ENCODE results near the gene DNAAF1.
"Not testable (repeated sequence)": the region's sequence is repeated elsewhere in the genome, so short reads cannot be mapped to it uniquely, and the experiment has no call there.

The DNAAF1 gene

DNA sequence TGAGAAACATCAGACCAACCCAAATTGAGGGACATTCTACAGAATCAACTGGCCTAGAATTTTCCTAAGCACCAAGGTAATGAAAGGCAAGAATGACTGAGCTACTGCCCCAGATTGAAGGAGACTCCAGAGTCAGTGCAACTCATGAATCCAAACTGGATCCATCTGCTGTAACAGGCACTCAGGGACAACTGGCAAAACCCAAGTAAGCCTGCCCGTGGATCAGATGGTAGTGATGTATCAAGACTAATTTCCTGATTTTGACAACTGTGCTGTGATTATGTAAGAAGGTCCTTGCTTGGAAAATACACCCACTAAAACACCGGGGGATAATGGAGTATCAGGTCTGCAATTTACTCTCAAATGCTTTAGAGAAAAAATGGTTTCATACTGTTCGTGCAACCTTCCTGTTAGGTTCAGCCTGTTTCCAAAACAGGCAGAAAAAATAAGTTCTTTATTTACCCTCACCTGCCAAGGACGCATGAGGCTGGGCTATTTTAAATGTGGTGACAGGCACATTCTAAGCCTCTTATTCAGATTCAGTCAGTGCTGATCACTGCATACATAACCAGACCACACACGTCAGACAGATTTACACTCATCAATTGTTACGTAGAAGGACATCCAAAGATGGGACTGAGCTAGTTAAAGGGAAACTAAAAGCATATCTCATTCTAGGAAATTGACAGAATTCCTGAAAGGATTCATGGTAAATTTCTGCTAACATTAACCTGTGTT is 35.3 kb upstream of the DNAAF1 start:
- Histone ChIP-seq H3K79me2 (peaks cover 64% of the 10 kb centered on the region), H3K9ac (no peak overlapping the region), H3K27ac (no peak overlapping the region), H3K4me1 (peaks cover 6% of the 10 kb centered on the region), H3K36me3 (ENCODE audit: control insufficient read depth, insufficient read depth, low read length) (no peaks in the 10 kb centered on the region), H3K4me3 (ENCODE audit: low read depth, low read length) (no peak overlapping the region), H3K27me3 (ENCODE audit: control insufficient read depth, insufficient read depth, low read length) (no peaks in the 10 kb centered on the region), H2AFZ (no peak overlapping the region), H3K9me3 (ENCODE audit: control insufficient read depth, low read length) (no peaks in the 10 kb centered on the region), H3K4me2 (ENCODE audit: low read length) (no peak overlapping the region)
- TF ChIP-seq, protein P1, sequence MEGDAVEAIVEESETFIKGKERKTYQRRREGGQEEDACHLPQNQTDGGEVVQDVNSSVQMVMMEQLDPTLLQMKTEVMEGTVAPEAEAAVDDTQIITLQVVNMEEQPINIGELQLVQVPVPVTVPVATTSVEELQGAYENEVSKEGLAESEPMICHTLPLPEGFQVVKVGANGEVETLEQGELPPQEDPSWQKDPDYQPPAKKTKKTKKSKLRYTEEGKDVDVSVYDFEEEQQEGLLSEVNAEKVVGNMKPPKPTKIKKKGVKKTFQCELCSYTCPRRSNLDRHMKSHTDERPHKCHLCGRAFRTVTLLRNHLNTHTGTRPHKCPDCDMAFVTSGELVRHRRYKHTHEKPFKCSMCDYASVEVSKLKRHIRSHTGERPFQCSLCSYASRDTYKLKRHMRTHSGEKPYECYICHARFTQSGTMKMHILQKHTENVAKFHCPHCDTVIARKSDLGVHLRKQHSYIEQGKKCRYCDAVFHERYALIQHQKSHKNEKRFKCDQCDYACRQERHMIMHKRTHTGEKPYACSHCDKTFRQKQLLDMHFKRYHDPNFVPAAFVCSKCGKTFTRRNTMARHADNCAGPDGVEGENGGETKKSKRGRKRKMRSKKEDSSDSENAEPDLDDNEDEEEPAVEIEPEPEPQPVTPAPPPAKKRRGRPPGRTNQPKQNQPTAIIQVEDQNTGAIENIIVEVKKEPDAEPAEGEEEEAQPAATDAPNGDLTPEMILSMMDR (IDR thresholded peaks at IDR 0.05), result no peak

- Histone ChIP-seq H3K9me3 (ENCODE audit: control insufficient read depth, low read length) (no peaks in the 10 kb centered on the region), H3K27me3 (ENCODE audit: control insufficient read depth, insufficient read depth, low read length) (no peaks in the 10 kb centered on the region), H3K36me3 (ENCODE audit: control insufficient read depth, insufficient read depth, low read length) (no peaks in the 10 kb centered on the region), H2AFZ (no peak overlapping the region), H3K4me3 (ENCODE audit: low read depth, low read length) (no peak overlapping the region), H3K4me2 (ENCODE audit: low read length) (no peak overlapping the region), H3K9ac (no peak overlapping the region), H3K79me2 (peaks cover 71% of the 10 kb centered on the region), H3K4me1 (peaks cover 6% of the 10 kb centered on the region), H3K27ac (no peak overlapping the region)
- TF ChIP-seq, protein P1 (IDR thresholded peaks at IDR 0.05), result no peak
Observed at GRCh38 chr16:84110527-84110926, 34.6 kb upstream of the DNAAF1 start.

DNA sequence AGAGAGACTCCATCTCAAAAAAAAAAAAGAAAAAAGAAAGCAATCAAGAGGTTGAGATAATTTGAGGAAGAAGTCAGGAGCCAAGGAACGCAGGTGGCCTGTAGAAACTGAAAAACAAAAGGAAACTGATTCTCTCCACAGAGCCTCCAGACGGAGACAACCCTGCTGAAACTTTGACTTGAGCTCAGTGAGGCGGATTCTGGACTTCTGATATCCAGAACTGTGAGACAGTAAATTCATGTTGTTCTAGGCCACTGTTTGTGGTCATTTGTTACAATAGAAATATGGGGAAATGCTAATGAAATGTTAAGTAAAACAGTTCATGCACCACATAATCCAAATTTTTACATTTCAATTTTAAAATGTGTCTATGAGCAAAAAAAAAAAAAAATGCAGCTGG is 33.6 kb upstream of the DNAAF1 start:
- Histone ChIP-seq H3K27ac (no peak overlapping the region), H3K4me1 (peaks cover 1% of the 10 kb centered on the region)

GRCh38 chr16:84111949-84112348 is 33.2 kb upstream of the DNAAF1 start:
- H3K27ac ChIP-seq; H3K9me3 ChIP-seq (ENCODE audit: control insufficient read depth, low read length); H2AFZ ChIP-seq; H3K4me3 ChIP-seq (ENCODE audit: low read depth, low read length); H3K4me2 ChIP-seq (ENCODE audit: low read length); H3K9ac ChIP-seq; H3K36me3 ChIP-seq (ENCODE audit: control insufficient read depth, insufficient read depth, low read length); H3K27me3 ChIP-seq (ENCODE audit: control insufficient read depth, insufficient read depth, low read length); H3K4me1 ChIP-seq: not testable (repeated sequence)
- H3K79me2 ChIP-seq, result peaks cover 62% of the 10 kb centered on the region

More for the DNA sequence above, 33.6 kb upstream of the DNAAF1 start:
- Histone ChIP-seq H3K4me2 (ENCODE audit: low read length) (no peak overlapping the region), H3K4me3 (ENCODE audit: low read depth, low read length) (no peak overlapping the region), H2AFZ (no peak overlapping the region), H3K36me3 (ENCODE audit: control insufficient read depth, insufficient read depth, low read length) (no peaks in the 10 kb centered on the region), H3K9me3 (ENCODE audit: control insufficient read depth, low read length) (no peaks in the 10 kb centered on the region), H3K9ac (no peak overlapping the region), H3K79me2 (peaks cover 66% of the 10 kb centered on the region), H3K27me3 (ENCODE audit: control insufficient read depth, insufficient read depth, low read length) (no peaks in the 10 kb centered on the region)
- TF ChIP-seq, protein P1 (IDR thresholded peaks at IDR 0.05), result no peak

GRCh38 chr16:84115919-84116719 is 29.0 kb upstream of the DNAAF1 start:
- Histone ChIP-seq H3K4me3 (ENCODE audit: low read depth, low read length) (peak overlapping the region; percentile 90), H2AFZ (peak overlapping the region; percentile 98), H3K27ac (peak overlapping the region; percentile 81), H3K27me3 (ENCODE audit: control insufficient read depth, insufficient read depth, low read length) (no peaks in the 10 kb centered on the region), H3K79me2 (peaks cover 26% of the 10 kb centered on the region), H3K4me2 (ENCODE audit: low read length) (peak overlapping the region; percentile 98), H3K4me1 (no peaks in the 10 kb centered on the region), H3K9ac (peak overlapping the region; percentile 91), H3K36me3 (ENCODE audit: control insufficient read depth, insufficient read depth, low read length) (no peaks in the 10 kb centered on the region), H3K9me3 (ENCODE audit: control insufficient read depth, low read length) (no peaks in the 10 kb centered on the region)
- TF ChIP-seq, protein P1 (IDR thresholded peaks at IDR 0.05), result peak; percentile 25
